Activated CD8-positive, alpha-beta memory T cell treated with anti-CD3 and anti-CD28 coated beads for 48 hours (primary cell): ENCODE data around the gene ADAMTS17.

Source experiments
- DNase-seq, 3 experiments: peaks; one replicate each; pipeline ENCODE4 v3.0.0-alpha.2; 2020; ENCODE audit warnings: low read depth in 2 of 3, low spot score in 2 of 3

ADAMTS17 gene

GRCh38 chr15:100031665-100032357, 310.0 kb downstream of the ADAMTS17 start:
- DNase-seq = no peak

- DNase-seq = no peak
Observed at GRCh38 chr15:100030586-100031229, 311.1 kb downstream of the ADAMTS17 start.

GRCh38 chr15:100029868-100030479, 311.8 kb downstream of the ADAMTS17 start:
- no peak for DNase-seq

- DNase-seq = no peak
Observed at GRCh38 chr15:100029045-100029444, 312.7 kb downstream of the ADAMTS17 start.

- no peak for DNase-seq
Observed at GRCh38 chr15:100026041-100026440, 315.7 kb downstream of the ADAMTS17 start.

GRCh38 chr15:100022806-100023205, 319.0 kb downstream of the ADAMTS17 start:
- no peak for DNase-seq

GRCh38 chr15:100022391-100022790, 319.4 kb downstream of the ADAMTS17 start:
- DNase-seq = no peak

GRCh38 chr15:100021653-100022052, 320.1 kb downstream of the ADAMTS17 start:
- DNase-seq = no peak

GRCh38 chr15:100020614-100021013, 321.2 kb downstream of the ADAMTS17 start:
- no peak for DNase-seq

- DNase-seq = no peak
Observed at GRCh38 chr15:100020189-100020588, 321.6 kb downstream of the ADAMTS17 start.

- no peak for DNase-seq
Observed at GRCh38 chr15:100019601-100020000, 322.2 kb downstream of the ADAMTS17 start.

GRCh38 chr15:100018191-100018590, 323.6 kb downstream of the ADAMTS17 start:
- DNase-seq = no peak

- no peak for DNase-seq
Observed at GRCh38 chr15:100017140-100017539, 324.6 kb downstream of the ADAMTS17 start.

GRCh38 chr15:100016632-100017031, 325.1 kb downstream of the ADAMTS17 start:
- no peak for DNase-seq

- no peak for DNase-seq
Observed at GRCh38 chr15:100011235-100011634, 330.5 kb downstream of the ADAMTS17 start.

- DNase-seq = no peak
Observed at GRCh38 chr15:100009372-100009771, 332.4 kb downstream of the ADAMTS17 start.

- DNase-seq = no peak
Observed at GRCh38 chr15:100008258-100008657, 333.5 kb downstream of the ADAMTS17 start.

- no peak for DNase-seq
Observed at GRCh38 chr15:100007609-100008008, 334.2 kb downstream of the ADAMTS17 start.

- DNase-seq = no peak
Observed at GRCh38 chr15:100005715-100006114, 336.1 kb downstream of the ADAMTS17 start.

- DNase-seq = no peak
Observed at GRCh38 chr15:100005013-100005412, 336.8 kb downstream of the ADAMTS17 start.

GRCh38 chr15:100002787-100003536, 338.8 kb downstream of the ADAMTS17 start:
- DNase-seq = no peak
